Measurements from ENCODE around the gene SLC26A9.
A peak's percentile ranks its signal among the peaks of the same experiment; 100 is the strongest.
"Not testable (repeated sequence)": the region's sequence is repeated elsewhere in the genome, so short reads cannot be mapped to it uniquely, and the experiment has no call there.

The SLC26A9 gene

DNA sequence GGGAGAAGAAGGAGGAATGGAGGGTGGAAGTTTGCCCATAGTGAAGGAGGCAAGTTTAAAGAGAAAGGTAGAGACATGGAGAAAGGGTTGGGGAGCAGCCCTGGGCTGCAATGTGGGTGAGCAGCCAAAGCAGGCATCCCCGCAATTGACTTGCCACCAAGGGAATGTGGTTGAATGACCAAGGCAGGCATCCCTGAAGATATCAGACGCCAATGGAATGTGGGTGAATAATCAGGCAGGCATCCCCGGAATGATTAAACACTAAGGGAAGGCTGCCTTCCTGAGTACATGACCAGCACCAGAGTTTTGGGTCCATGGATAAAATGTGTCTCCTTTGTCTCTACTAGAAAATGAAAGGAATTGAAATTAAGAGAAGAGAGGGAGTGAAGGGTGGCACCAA, 53.5 kb downstream of the SLC26A9 start:
- peak; percentile 95 for DNase-seq

DNA sequence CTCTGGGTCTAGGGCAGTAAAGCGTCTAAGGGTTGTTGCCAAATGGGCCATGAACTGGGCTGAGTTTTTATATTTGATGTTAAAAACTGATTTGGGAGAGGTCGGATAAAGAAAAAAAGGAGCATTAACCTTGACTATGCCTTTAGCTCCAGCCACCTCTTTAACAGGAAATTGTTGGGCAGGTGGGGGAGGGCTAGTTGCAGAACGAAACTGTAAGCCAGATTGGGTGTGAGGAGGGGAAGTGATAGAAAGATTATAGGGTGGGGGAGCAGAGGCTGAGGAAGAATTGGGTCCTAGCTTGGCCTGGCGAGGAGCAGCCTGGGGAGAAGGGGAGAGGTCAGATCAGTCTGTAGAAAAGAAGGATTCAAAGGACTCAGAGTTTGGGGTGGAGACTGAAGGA, 54.2 kb downstream of the SLC26A9 start:
- not testable (repeated sequence) for DNase-seq

DNA sequence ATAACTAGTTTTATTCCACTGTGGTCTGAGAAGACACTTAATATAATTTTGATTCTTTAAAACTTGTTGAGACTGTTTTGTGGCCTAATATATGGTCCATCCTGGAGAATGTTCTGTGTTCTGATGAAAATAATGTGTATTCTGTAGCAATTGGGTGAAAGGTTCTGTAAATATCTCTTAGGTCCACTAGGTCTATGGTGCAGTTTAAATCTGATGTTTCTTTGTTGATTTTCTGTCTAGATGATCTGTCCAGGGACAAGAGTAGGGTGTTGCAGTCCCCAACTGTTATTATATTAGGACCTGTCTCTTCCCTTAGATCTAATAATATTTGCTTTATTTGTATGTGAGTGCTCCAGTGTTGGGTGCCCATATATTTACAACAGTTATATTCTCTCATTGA, 59.5 kb downstream of the SLC26A9 start:
- DNase-seq: no peak

DNA sequence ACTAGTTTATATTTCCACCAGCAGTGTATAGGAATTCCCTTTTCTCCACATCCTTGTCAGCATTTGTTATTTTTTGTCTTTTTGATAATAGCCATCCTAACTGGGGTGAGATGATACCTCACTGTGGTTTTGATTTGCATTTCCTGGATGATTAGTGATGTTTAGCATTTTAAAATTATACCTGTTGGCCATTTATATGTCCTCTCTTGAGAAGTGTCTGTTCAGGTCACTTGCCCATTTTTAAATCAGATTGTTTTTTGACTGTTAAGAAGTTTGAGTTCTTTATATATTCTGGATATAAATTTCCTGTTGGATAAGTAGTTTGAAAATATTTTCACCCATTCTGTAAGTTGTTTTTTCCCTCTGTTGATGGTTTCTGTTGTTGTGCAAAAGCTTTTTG, 62.3 kb downstream of the SLC26A9 start:
- DNase-seq: no peak

DNA sequence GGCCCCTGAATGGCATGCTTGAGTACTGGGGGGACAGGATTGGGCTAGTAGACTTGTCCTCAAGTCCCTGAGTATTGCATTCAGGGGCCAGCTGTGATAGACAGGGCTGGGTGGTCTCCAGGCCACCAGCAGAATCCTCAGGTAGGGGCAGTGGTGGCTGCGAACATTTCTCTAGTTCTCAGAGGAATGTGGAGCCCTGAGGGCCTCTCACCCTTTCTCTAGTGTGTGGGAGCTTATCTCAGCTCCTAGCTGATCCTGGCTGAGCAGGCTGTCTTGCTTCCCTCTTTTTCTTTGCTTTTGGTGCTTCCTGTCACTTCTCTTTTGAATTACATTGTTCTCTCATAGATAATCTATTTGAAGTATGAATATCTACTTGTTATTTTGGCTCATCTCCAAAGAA, 63.3 kb downstream of the SLC26A9 start:
- peak; percentile 41 for DNase-seq

DNA sequence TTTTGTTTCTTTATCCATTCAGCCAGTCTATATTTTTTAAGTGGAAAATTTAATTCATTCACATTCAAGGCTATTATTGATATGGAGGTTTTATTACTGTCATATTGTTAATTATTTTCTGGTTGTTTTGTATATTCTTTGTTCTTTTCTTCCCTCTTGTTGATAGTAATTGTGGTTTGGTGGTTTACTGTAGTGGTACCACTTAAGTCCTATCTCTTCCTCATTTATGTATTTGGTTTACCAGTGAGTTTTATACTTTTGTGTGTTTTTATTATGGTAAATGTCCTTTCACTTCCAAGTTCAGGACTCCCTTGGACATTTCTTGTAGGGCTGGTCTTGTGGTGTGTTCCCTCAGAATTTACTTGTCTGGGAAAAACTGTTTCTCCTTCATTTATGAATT, 65.2 kb downstream of the SLC26A9 start:
- no peak for DNase-seq

DNA sequence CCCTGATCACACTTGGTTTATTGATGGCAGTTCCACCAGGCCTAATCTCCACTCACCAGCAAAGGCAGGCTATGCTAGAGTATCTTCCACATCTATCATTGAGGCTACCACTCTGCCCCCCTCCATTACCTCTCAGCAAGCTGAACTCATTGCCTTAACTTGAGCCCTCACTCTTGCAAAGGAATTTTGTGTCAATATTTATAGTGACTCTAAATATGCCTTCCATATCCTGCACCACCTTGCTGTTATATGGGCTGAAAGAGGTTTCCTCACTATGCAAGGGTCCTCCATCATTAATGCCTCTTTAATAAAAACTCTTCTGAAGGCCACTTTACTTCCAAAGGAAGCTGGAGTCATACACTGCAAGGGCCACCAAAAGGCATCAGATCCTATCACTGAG, 70.1 kb downstream of the SLC26A9 start:
- not testable (repeated sequence) for DNase-seq

DNA sequence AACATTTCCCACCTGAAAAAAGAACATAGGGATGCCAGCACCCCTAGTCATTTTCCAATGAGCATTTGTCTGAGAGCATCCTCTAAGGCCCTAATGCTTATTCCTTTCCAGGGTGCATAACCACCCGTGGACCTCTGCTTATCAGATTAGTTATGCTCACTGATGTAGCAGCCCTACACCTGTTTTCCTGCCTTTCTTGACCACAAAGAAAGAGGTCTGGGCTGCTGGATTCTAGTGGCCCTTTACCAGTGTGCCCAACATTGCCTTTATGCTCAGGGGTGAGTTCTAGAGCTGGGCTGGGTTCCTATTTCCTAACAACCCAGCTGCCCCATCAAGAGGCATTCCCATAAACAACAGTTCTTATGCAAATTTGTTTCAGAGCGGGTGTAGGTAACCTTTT, 73.0 kb downstream of the SLC26A9 start:
- DNase-seq: no peak
